ENCODE data around the gene MRTFA. TPM values are rescaled to one million over a fixed set of nuclear protein-coding genes. Genes with fewer than 3 reads are reported as not detected.

MRTFA gene
- total RNA-seq, 4 donors from 2014 or later = 45.5 to 90.2 (median 78.3) TPM

DNA sequence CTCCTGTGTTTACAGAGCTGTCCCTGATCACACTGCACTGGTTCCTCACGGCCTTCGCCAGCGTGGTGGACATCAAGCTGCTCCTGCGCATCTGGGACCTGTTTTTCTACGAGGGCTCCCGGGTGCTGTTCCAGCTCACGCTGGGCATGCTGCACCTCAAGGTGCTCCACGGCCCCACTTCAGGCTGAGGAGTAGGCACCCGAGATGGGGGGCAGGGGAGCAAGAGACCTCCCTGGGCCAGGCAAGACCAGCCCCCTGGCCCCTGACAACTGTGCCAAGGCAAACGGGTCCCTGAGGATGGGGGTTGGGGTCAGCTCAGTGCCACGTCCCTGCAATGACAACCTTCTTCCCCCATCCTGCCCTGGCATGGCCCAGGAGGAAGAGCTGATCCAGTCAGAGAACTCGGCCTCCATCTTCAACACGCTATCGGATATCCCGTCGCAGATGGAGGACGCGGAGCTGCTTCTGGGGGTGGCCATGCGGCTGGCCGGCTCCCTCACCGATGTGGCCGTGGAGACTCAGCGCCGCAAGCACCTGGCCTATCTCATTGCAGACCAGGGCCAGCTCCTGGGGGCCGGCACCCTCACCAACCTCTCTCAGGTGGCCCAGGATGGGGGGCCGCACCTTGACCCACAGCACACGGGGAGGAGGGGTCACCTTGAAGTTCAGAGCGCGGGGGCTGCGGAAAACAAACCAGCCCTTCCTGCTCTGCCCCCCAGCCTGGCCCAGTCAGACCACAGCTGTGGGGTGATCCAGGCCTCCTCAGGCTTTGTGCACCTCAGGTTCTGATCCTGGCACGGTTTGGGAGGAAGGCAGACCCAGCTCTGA, 230.2 kb downstream of the MRTFA start:
- no peaks in the 10 kb centered on the region for H3K27me3 ChIP-seq
- WGBS, 2 donors (ENCODE audit: low coverage in 1 of 2) = no CpG with 5 or more reads among the region's 31 CpGs
- no peak overlapping the region for H3K4me3 ChIP-seq
- TF ChIP-seq CTCF (IDR thresholded peaks at IDR 0.05) (no peak), EP300 (IDR thresholded peaks at IDR 0.05) (no peak), POLR2A (IDR thresholded peaks at IDR 0.05) (no peak), POLR2AphosphoS5 (IDR thresholded peaks at IDR 0.05) (no peak)
- no peak overlapping the region for H3K27ac ChIP-seq
- H3K36me3 ChIP-seq = peaks cover 0 to 99% of the 10 kb centered on the region in 2 donors
- ATAC-seq = no peak
- H3K9me3 ChIP-seq = no peaks in the 10 kb centered on the region
- H3K4me1 ChIP-seq = no peaks in the 10 kb centered on the region

DNA sequence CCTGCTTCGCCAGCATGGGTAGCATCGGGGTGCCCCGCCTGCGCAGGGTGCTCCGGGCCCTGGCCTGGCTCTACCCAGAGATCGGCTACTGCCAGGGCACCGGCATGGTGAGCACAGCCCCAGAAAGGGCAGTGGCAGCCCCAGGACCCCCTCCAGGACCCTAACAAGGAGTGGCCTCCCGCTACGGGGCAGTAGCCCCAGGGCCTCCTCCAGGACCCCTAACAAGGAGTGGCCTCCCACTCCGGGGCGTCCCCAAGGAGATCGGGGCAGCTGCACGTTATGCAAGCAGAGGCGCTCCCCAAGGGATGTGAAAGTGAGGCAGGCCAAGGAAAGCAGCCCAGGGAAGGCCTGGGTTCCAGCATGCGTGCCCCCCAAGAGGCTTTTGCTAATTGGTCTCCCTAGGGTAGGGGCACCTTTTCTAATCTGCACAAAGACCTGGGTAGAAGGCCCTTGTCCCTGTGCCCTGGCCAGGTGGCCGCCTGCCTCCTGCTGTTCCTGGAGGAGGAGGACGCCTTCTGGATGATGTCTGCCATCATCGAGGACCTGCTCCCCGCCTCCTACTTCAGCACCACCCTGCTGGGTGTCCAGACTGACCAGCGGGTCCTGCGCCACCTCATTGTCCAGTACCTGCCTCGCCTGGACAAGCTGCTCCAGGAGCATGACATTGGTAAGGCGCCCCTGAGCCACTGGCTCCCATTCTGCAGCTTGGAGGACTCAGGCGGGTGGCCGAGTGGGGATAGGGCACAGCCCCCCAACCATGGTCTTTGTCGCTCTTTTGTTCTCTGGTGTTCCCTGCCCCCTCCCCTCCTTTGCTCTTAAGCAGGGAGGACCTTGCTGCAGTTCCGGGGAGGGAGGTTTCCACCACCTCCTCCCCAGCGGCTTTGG, 231.1 kb downstream of the MRTFA start:
- Histone ChIP-seq H3K4me3 (no peak overlapping the region), H3K27me3 (no peaks in the 10 kb centered on the region), H3K4me1 (no peaks in the 10 kb centered on the region), H3K27ac (no peak overlapping the region), H3K36me3 (peaks cover 0 to 99% of the 10 kb centered on the region in 2 donors), H3K9me3 (no peaks in the 10 kb centered on the region)
- 95% methylated on average over 11 of the region's 28 CpGs; no CpG with 5 or more reads in 1 of the 2 donors for WGBS, 2 donors (ENCODE audit: low coverage in 1 of 2)
- TF ChIP-seq EP300 (IDR thresholded peaks at IDR 0.05) (no peak), CTCF (IDR thresholded peaks at IDR 0.05) (no peak), POLR2A (IDR thresholded peaks at IDR 0.05) (no peak), POLR2AphosphoS5 (IDR thresholded peaks at IDR 0.05) (no peak)
- no peak for ATAC-seq

DNA sequence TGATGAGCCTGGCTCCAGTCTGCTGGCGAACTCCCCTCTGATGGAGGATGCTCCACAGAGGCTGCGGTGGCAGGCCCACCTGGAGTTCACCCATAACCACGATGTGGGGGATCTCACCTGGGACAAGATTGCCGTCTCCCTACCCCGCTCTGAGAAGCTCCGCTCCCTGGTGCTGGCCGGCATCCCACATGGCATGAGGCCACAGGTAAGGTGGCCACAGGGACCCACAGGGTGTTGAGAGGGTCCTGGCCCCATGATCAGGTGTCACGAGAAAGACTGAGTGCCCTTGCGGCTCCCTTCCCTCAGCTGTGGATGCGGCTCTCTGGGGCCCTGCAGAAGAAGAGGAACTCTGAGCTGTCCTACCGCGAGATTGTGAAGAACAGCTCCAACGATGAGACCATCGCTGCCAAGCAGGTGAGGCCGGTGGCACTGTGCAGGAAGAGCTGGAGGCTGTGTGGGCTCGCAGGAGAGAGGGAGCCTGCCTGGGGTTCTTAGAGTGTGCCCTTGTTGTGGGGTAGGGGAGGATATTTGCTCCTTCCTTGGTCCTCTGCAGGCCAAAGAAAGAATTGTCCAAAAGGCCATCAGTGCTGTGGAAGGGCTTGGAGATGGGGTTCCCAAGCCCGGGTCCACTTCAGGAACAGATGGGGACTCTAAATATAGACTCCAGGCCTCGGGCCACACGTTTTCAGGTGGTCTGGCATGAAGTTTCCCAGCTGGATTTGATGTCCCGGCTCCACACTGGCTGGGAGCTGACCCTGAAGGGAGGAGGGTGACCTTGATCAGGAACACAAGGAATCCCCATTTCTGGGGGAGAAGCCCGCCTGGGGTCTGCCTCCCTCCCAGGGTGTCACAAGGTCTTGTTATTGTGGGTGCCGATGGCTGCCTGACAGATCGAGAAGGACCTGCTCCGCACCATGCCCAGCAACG, 232.0 kb downstream of the MRTFA start:
- Histone ChIP-seq H3K27me3 (no peaks in the 10 kb centered on the region), H3K4me1 (no peaks in the 10 kb centered on the region), H3K9me3 (no peaks in the 10 kb centered on the region), H3K4me3 (no peak overlapping the region), H3K27ac (no peak overlapping the region), H3K36me3 (peaks cover 0 to 90% of the 10 kb centered on the region in 2 donors)
- TF ChIP-seq CTCF (IDR thresholded peaks at IDR 0.05) (no peak), EP300 (IDR thresholded peaks at IDR 0.05) (no peak), POLR2AphosphoS5 (IDR thresholded peaks at IDR 0.05) (no peak), POLR2A (IDR thresholded peaks at IDR 0.05) (no peak)
- no peak for ATAC-seq
- 66 to 100% methylated on average over 3 to 7 of the region's 25 CpGs for WGBS, 2 donors (ENCODE audit: low coverage in 1 of 2)

- peaks cover 0 to 82% of the 10 kb centered on the region in 2 donors for H3K36me3 ChIP-seq
- H3K27ac ChIP-seq = no peak overlapping the region
- no peaks in the 10 kb centered on the region for H3K27me3 ChIP-seq
- no peaks in the 10 kb centered on the region for H3K4me1 ChIP-seq
- H3K9me3 ChIP-seq = no peaks in the 10 kb centered on the region
- H3K4me3 ChIP-seq = no peak overlapping the region
- no peak for ATAC-seq
- TF ChIP-seq EP300 (IDR thresholded peaks at IDR 0.05) (no peak), POLR2AphosphoS5 (IDR thresholded peaks at IDR 0.05) (no peak), POLR2A (IDR thresholded peaks at IDR 0.05) (no peak), CTCF (IDR thresholded peaks at IDR 0.05) (no peak)
- WGBS, 2 donors (ENCODE audit: low coverage in 1 of 2) = 88 to 100% methylated on average over 1 to 7 of the region's 7 CpGs
Observed at GRCh38 chr22:40403651-40404050, 232.9 kb downstream of the MRTFA start.
